Duodenal mucosa (tissue), 2 donors: Measurements from ENCODE around the gene SELENOI.
"Not testable (repeated sequence)": the region's sequence is repeated elsewhere in the genome, so short reads cannot be mapped to it uniquely, and the experiment has no call there.

ENCODE experiments used
- H3K27ac ChIP-seq: one replicate; pipeline ENCODE4 v1.7.0; 2013; ENCODE audit warnings: low read depth, low read length
- H3K27me3 ChIP-seq, 2 donors: one replicate each; pipeline ENCODE4 v1.7.0; 2013; ENCODE audit warnings: low read length in 2 of 2, control low read depth in 1 of 2; ENCODE audit not compliant: insufficient read depth in 2 of 2, control insufficient read depth in 1 of 2
- H3K36me3 ChIP-seq, 2 donors: one replicate each; pipeline ENCODE4 v1.7.0; 2013; ENCODE audit warnings: low read length in 2 of 2, control low read depth in 1 of 2; ENCODE audit not compliant: insufficient read depth in 2 of 2, control insufficient read depth in 1 of 2
- H3K4me1 ChIP-seq, 2 donors: one replicate each; pipeline ENCODE4 v1.7.0; 2013; ENCODE audit warnings: low read length in 2 of 2, control low read depth in 1 of 2; ENCODE audit not compliant: insufficient read depth in 2 of 2, control insufficient read depth in 1 of 2
- H3K4me3 ChIP-seq, 2 donors: one replicate each; pipeline ENCODE4 v1.7.0; 2013; ENCODE audit warnings: low read length in 2 of 2, low read depth in 1 of 2
- H3K9ac ChIP-seq, 2 donors: one replicate each; pipeline ENCODE4 v1.7.0; 2013; ENCODE audit warnings: low read length in 2 of 2, low read depth in 1 of 2
- H3K9me3 ChIP-seq, 2 donors: one replicate each; pipeline ENCODE4 v1.7.0; 2013; ENCODE audit warnings: low read length in 2 of 2, control low read depth in 1 of 2; ENCODE audit not compliant: control insufficient read depth in 1 of 2

Gene SELENOI, protein sequence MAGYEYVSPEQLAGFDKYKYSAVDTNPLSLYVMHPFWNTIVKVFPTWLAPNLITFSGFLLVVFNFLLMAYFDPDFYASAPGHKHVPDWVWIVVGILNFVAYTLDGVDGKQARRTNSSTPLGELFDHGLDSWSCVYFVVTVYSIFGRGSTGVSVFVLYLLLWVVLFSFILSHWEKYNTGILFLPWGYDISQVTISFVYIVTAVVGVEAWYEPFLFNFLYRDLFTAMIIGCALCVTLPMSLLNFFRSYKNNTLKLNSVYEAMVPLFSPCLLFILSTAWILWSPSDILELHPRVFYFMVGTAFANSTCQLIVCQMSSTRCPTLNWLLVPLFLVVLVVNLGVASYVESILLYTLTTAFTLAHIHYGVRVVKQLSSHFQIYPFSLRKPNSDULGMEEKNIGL

DNA sequence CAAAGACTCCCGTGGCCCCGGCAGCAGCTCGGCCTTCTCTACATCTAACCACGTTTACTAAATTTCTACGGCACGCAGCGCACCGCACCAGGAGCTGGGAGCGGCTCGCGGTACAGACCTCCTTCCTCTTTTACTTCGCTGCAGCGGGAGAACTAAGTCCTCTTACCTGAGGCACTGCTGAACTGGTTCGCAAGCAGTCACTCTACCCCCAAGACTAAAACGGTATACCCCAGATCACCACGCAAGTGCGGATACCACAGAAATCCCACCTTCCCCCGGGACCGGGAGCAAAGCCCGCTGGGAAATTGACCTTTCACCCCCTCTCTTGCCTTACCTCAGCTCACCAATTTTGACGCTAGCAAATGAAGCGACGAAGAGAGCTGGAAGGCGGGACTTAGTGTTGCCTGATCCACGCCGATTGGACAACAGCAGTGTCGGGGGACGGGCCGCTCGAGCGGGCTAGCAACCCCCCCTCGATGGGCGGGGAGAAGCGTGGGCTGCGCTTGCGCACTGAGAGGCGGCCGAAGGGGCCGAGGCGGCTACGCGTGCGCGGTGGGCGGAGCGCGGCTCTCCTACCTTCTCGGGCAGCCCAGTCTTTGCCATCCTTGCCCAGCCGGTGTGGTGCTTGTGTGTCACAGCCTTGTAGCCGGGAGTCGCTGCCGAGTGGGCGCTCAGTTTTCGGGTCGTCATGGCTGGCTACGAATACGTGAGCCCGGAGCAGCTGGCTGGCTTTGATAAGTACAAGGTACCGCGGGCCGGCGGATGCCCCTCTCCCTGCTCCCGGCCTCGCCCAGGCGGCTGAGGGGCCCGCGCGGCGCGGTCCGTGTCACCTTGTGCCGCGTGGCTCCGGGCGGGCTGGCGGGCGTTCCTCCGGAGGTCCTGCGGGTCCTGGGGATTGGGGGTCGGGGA is at the start of gene SELENOI:
TSS of gene SELENOI (plus strand) at position 599 of the 909 bp plus-strand sequence. CDS start at position 689, 90 bp downstream.
- H3K27ac ChIP-seq = peak within 1 kb of the TSS; percentile 93
- no peaks in the 10 kb centered on the region for H3K27me3 ChIP-seq
- no peaks in the 10 kb centered on the region for H3K36me3 ChIP-seq

DNA sequence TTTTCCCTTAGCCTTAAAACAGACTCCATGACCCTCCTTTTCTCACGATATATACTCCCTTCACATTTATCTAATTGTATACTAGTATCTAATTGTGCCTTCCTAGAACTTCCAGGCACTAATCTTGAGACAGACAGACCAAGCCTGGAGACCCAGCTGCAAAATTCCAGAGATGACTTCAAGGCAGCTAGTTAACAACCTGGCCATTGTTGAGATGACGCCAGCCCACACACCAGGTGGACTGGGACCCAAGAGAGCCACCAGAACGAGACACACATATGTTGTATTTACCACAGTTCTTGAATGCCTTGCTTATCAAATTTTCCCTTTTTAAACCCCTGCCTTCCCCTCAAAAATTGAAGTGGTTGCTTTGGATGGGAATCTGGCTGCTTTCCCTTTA is 48.9 kb upstream of the SELENOI start:
- Histone ChIP-seq H3K4me3 (no peak overlapping the region), H3K4me1 (peaks cover 17 to 19% of the 10 kb centered on the region in 2 donors), H3K27ac (no peak overlapping the region), H3K9me3 (peaks cover 0 to 3% of the 10 kb centered on the region in 2 donors), H3K9ac (no peak overlapping the region), H3K36me3 (no peaks in the 10 kb centered on the region), H3K27me3 (no peaks in the 10 kb centered on the region)

More for the DNA sequence above, at the start of gene SELENOI:
- H3K4me3 ChIP-seq = peak within 1 kb of the TSS; percentile 93 to 96
- H3K9me3 ChIP-seq = no peaks in the 10 kb centered on the region
- H3K9ac ChIP-seq = peak within 1 kb of the TSS; percentile 92 to 99
- H3K4me1 ChIP-seq = peaks cover 15 to 25% of the 10 kb centered on the region in 2 donors

DNA sequence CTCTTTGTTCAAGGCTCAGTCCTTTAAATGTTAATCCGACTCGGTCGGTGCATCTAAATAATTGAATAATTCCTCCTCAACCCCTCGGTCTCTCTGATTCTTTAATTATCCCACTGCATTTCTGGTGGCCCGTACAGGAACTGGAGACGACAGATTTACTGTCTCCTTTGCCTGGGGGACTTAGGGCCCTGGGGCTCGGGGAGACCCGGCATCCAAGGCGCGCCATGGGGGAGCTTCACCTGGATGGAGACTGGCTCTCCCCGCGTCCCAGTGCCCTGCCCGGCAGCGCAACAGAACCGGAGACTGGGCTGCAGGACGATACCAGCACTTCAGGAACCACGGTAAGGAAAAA is 47.7 kb upstream of the SELENOI start:
- peaks cover 17 to 19% of the 10 kb centered on the region in 2 donors for H3K4me1 ChIP-seq
- H3K36me3 ChIP-seq = no peaks in the 10 kb centered on the region
- H3K9me3 ChIP-seq = peaks cover 0 to 3% of the 10 kb centered on the region in 2 donors
- peak overlapping the region in 1 of 2 donors; percentile 64 for H3K9ac ChIP-seq
- H3K4me3 ChIP-seq = peak overlapping the region in 1 of 2 donors; percentile 77
- no peaks in the 10 kb centered on the region for H3K27me3 ChIP-seq
- H3K27ac ChIP-seq = no peak overlapping the region

- Histone ChIP-seq H3K4me1 (peaks cover 17 to 19% of the 10 kb centered on the region in 2 donors), H3K27me3 (no peaks in the 10 kb centered on the region), H3K36me3 (no peaks in the 10 kb centered on the region), H3K9ac (peak overlapping the region; percentile 64 to 78), H3K27ac (peak overlapping the region; percentile 60), H3K4me3 (peak overlapping the region; percentile 77 to 79), H3K9me3 (peaks cover 0 to 3% of the 10 kb centered on the region in 2 donors)
These were observed 47.1 kb upstream of the SELENOI start for GRCh38 chr2:26298638-26299393.

GRCh38 chr2:26299471-26300101 is 46.4 kb upstream of the SELENOI start:
- Histone ChIP-seq H3K9ac (peak overlapping the region; percentile 64 to 78), H3K36me3 (no peaks in the 10 kb centered on the region), H3K4me1 (peaks cover 17 to 19% of the 10 kb centered on the region in 2 donors), H3K27me3 (no peaks in the 10 kb centered on the region), H3K4me3 (peak overlapping the region; percentile 77 to 79), H3K27ac (peak overlapping the region; percentile 60), H3K9me3 (peaks cover 0 to 3% of the 10 kb centered on the region in 2 donors)

DNA sequence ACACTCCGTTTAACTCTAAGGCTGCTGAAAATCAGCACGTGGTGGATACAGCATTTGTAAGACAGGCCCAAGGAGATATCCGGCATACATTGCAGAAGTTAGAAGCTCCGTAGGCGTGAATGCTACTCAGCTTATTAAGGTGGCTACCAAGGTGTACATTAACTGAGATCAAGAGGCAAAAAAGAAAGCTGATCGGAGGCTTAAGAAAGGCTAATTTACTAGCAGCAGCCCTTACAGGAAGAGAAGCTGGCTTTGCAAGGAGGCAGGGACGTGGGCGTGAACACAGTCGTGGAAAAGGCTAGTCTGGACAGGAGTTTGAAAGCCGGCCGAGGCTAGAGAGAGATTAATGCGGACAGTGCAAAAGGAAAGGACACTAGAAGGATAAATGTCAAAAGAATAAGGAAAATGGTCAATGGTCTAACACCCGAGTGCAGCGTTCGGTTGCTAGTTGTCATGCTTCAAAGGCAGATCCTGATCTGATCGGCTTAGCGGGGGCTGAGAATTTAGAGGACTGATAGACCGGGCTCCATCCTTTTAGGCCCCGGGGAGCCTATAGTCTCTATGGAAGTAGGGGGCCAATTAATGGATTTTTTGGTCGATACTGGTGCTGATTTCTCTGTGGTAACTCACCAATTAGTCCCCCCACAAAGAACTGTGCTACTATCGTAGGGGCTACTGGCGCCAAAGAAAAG is 45.6 kb upstream of the SELENOI start:
- peaks cover 0 to 2% of the 10 kb centered on the region in 2 donors for H3K9me3 ChIP-seq
- peak overlapping the region; percentile 36 for H3K27ac ChIP-seq
- peak overlapping the region; percentile 77 to 79 for H3K4me3 ChIP-seq
- H3K9ac ChIP-seq = peak overlapping the region; percentile 3 to 64
- H3K27me3 ChIP-seq = no peaks in the 10 kb centered on the region
- no peaks in the 10 kb centered on the region for H3K36me3 ChIP-seq
- H3K4me1 ChIP-seq = peaks cover 17 to 19% of the 10 kb centered on the region in 2 donors

GRCh38 chr2:26302846-26303245 is 43.1 kb upstream of the SELENOI start:
- no peak overlapping the region for H3K4me3 ChIP-seq
- no peaks in the 10 kb centered on the region for H3K36me3 ChIP-seq
- no peaks in the 10 kb centered on the region for H3K9me3 ChIP-seq
- no peak overlapping the region for H3K27ac ChIP-seq
- H3K4me1 ChIP-seq = peaks cover 17 to 19% of the 10 kb centered on the region in 2 donors
- H3K27me3 ChIP-seq = no peaks in the 10 kb centered on the region
- H3K9ac ChIP-seq = no peak overlapping the region

- not testable (repeated sequence) for H3K36me3 ChIP-seq, H3K27me3 ChIP-seq, H3K9me3 ChIP-seq, H3K27ac ChIP-seq, H3K4me3 ChIP-seq, H3K9ac ChIP-seq
- peaks cover 6 to 10% of the 10 kb centered on the region in 2 donors for H3K4me1 ChIP-seq
These were observed 40.8 kb upstream of the SELENOI start for GRCh38 chr2:26305094-26305493.

GRCh38 chr2:26305540-26305939 is 40.4 kb upstream of the SELENOI start:
- Histone ChIP-seq H3K27me3 (no peaks in the 10 kb centered on the region), H3K9me3 (no peaks in the 10 kb centered on the region), H3K4me3 (no peak overlapping the region), H3K36me3 (no peaks in the 10 kb centered on the region), H3K27ac (no peak overlapping the region), H3K4me1 (peaks cover 2 to 6% of the 10 kb centered on the region in 2 donors), H3K9ac (no peak overlapping the region)
